IMR-90 (cell line): ENCODE measurements around the gene ADRB2. TPM values are rescaled to one million over a fixed set of nuclear protein-coding genes. Genes with fewer than 3 reads are reported as not detected.

Experiments used
- ATAC-seq: fragments of 200-7000 bp; cut with Tn5 transposase; 2 replicates; pipeline ENCODE4 v1.9.1; 2020; ENCODE audit warnings: low read depth, mild to moderate bottlenecking, moderate library complexity
- BruUV-seq: library from RNA; stranded (reverse); fragments of 400-500 nt; replicated peaks from 2 replicates; lab custom pipeline; 2021; lab: Mats Ljungman, UMichigan
- CTCF ChIA-PET: fragments of 300-600 bp; formaldehyde crosslinking; extraction: SDS; loops from one replicate; lab custom pipeline; 2021; ENCODE audit warnings: antibody characterized with exemption; lab: Yijun Ruan, JAX
- POLR2A ChIA-PET: fragments of 300-600 bp; sonication (Branson Sonifier 250); formaldehyde crosslinking; loops from one replicate; lab custom pipeline; 2022; ENCODE audit warnings: antibody characterized with exemption; ENCODE audit not compliant: unreplicated experiment; lab: Charles Lee
- DNase-seq: peaks from one replicate; pipeline ENCODE4 v3.0.0; 2013
- H2AFZ ChIP-seq: replicated peaks from 2 replicates; pipeline ENCODE3; 2013; ENCODE audit warnings: low read length, mild to moderate bottlenecking; ENCODE audit not compliant: poor library complexity
- H2AK5ac ChIP-seq: 2 replicates; pipeline ENCODE4 v1.6.1; 2013; ENCODE audit warnings: low read depth, low read length, inconsistent platforms
- H2AK9ac ChIP-seq: replicated peaks from 2 replicates; pipeline ENCODE3; 2013; ENCODE audit warnings: mild to moderate bottlenecking, low read depth, low read length, moderate library complexity; ENCODE audit not compliant: poor library complexity
- H2BK120ac ChIP-seq: 2 replicates; pipeline ENCODE4 v1.6.1; 2013; ENCODE audit warnings: low read depth, low read length, inconsistent platforms
- H2BK15ac ChIP-seq: 3 replicates; pipeline ENCODE4 v1.6.1; 2013; ENCODE audit warnings: low read depth, low read length, inconsistent platforms
- H2BK20ac ChIP-seq: 2 replicates; pipeline ENCODE4 v1.6.1; 2013; ENCODE audit warnings: low read depth, mild to moderate bottlenecking, inconsistent platforms, low read length, moderate library complexity
- H2BK5ac ChIP-seq: 2 replicates; pipeline ENCODE4 v1.6.1; 2013; ENCODE audit warnings: mild to moderate bottlenecking, low read depth, low read length, inconsistent platforms; ENCODE audit not compliant: poor library complexity, severe bottlenecking
- H3K14ac ChIP-seq: replicated peaks from 2 replicates; pipeline ENCODE4 v1.6.1; 2013; ENCODE audit warnings: low read depth, low read length, inconsistent platforms
- H3K18ac ChIP-seq: 2 replicates; pipeline ENCODE4 v1.6.1; 2013; ENCODE audit warnings: low read depth, low read length, control low read depth
- H3K23ac ChIP-seq: 2 replicates; pipeline ENCODE4 v1.6.1; 2013; ENCODE audit warnings: low read depth, low read length, inconsistent platforms
- H3K27ac ChIP-seq: 2 replicates; pipeline ENCODE4 v1.5.1; 2013; ENCODE audit warnings: mild to moderate bottlenecking, control low read depth, low read length; ENCODE audit not compliant: insufficient read depth
- H3K27me3 ChIP-seq: 2 replicates; pipeline ENCODE4 v1.6.1; 2013; ENCODE audit warnings: low read length; ENCODE audit not compliant: control insufficient read depth, insufficient read depth
- H3K36me3 ChIP-seq: 2 replicates; pipeline ENCODE4 v1.6.1; 2013; ENCODE audit warnings: low read length, mixed read lengths; ENCODE audit not compliant: control insufficient read depth, insufficient read depth
- H3K4ac ChIP-seq: 2 replicates; pipeline ENCODE4 v1.6.1; 2013; ENCODE audit warnings: low read depth, low read length, inconsistent platforms
- H3K4me1 ChIP-seq: 2 replicates; pipeline ENCODE4 v1.6.1; 2013; ENCODE audit warnings: low read length, mixed read lengths; ENCODE audit not compliant: control insufficient read depth, insufficient read depth
- H3K4me2 ChIP-seq: 2 replicates; pipeline ENCODE4 v1.6.1; 2013; ENCODE audit warnings: low read depth, mild to moderate bottlenecking, control low read depth, low read length, moderate library complexity
- H3K4me3 ChIP-seq: 2 replicates; pipeline ENCODE4 v1.5.1; 2013; ENCODE audit warnings: low read depth, mild to moderate bottlenecking, control low read depth, low read length, moderate library complexity; ENCODE audit not compliant: insufficient read depth
- H3K56ac ChIP-seq: 2 replicates; pipeline ENCODE4 v1.6.1; 2013; ENCODE audit warnings: low read length, inconsistent platforms; ENCODE audit not compliant: insufficient read depth; ENCODE audit errors: extremely low read depth
- H3K79me1 ChIP-seq, 2 experiments: 2 replicates each; pipeline ENCODE4 v1.6.1; 2013; ENCODE audit warnings: low read length in 2 of 2, inconsistent platforms in 1 of 2, low read depth in 1 of 2
- H3K9ac ChIP-seq: 2 replicates; pipeline ENCODE4 v1.6.1; 2013; ENCODE audit warnings: low read depth, low read length, control low read depth
- H3K9me1 ChIP-seq: 2 replicates; pipeline ENCODE4 v1.6.1; 2013; ENCODE audit warnings: low read length, inconsistent platforms; ENCODE audit not compliant: insufficient read depth
- H3K9me3 ChIP-seq: 2 replicates; pipeline ENCODE4 v1.6.1; 2013; ENCODE audit warnings: low read length; ENCODE audit not compliant: control insufficient read depth, insufficient read depth
- H4K20me1 ChIP-seq: 2 replicates; pipeline ENCODE4 v1.6.1; 2013; ENCODE audit warnings: low read length, inconsistent platforms; ENCODE audit not compliant: insufficient read depth
- H4K5ac ChIP-seq: 2 replicates; pipeline ENCODE4 v1.6.1; 2013; ENCODE audit warnings: mild to moderate bottlenecking, low read depth, low read length, control low read depth
- H4K8ac ChIP-seq, 2 experiments: 2 replicates each; pipeline ENCODE4 v1.6.1; 2013; ENCODE audit warnings: low read depth in 2 of 2, low read length in 2 of 2, control low read depth in 1 of 2, inconsistent platforms in 1 of 2
- H4K91ac ChIP-seq: 2 replicates; pipeline ENCODE4 v1.6.1; 2013; ENCODE audit warnings: low read depth, low read length, inconsistent platforms; ENCODE audit not compliant: insufficient read depth
- BHLHE40 ChIP-seq: fragments of 150-350 bp; IDR thresholded peaks from 2 replicates; pipeline ENCODE4 v1.6.1; 2016; ENCODE audit warnings: mild to moderate bottlenecking, low read depth, low read length
- CEBPB ChIP-seq: IDR thresholded peaks from 2 replicates; pipeline ENCODE4 v1.6.1; 2012; ENCODE audit warnings: low read depth, low read length, improper control_type of control experiment
- CHD1 ChIP-seq: IDR thresholded peaks from 2 replicates; pipeline ENCODE4 v1.6.1; 2012; ENCODE audit warnings: low read depth, low read length, improper control_type of control experiment
- CTCF ChIP-seq: conservative IDR thresholded peaks from 2 replicates; pipeline ENCODE4 v1.5.1; 2012; ENCODE audit warnings: mild to moderate bottlenecking, low read depth, low read length, improper control_type of control experiment
- ELK1 ChIP-seq: fragments of 150-350 bp; IDR thresholded peaks from 2 replicates; pipeline ENCODE4 v1.6.1; 2016; ENCODE audit warnings: low read depth, mild to moderate bottlenecking, low read length, moderate library complexity, borderline replicate concordance
- FOS ChIP-seq: fragments of 150-350 bp; IDR thresholded peaks from 2 replicates; pipeline ENCODE4 v1.6.1; 2016; ENCODE audit warnings: low read depth, low read length
- MAFK ChIP-seq: IDR thresholded peaks from 2 replicates; pipeline ENCODE4 v1.6.1; 2012; ENCODE audit warnings: low read depth, low read length, improper control_type of control experiment
- MAZ ChIP-seq: IDR thresholded peaks from 2 replicates; pipeline ENCODE4 v1.6.1; 2012; ENCODE audit warnings: low read depth, mild to moderate bottlenecking, low read length, improper control_type of control experiment, moderate library complexity, borderline replicate concordance
- MXI1 ChIP-seq: IDR thresholded peaks from 2 replicates; pipeline ENCODE4 v1.6.1; 2012; ENCODE audit warnings: low read depth, mild to moderate bottlenecking, low read length, moderate library complexity, borderline replicate concordance
- NFE2L2 ChIP-seq: fragments of 150-350 bp; IDR thresholded peaks from 2 replicates; pipeline ENCODE4 v1.6.1; 2016; ENCODE audit warnings: low read depth, mild to moderate bottlenecking, low read length
- POLR2A ChIP-seq: IDR thresholded peaks from 2 replicates; pipeline ENCODE4 v1.6.1; 2012; ENCODE audit warnings: mild to moderate bottlenecking, low read depth, low read length
- RAD21 ChIP-seq: IDR thresholded peaks from 2 replicates; pipeline ENCODE4 v1.6.1; 2012; ENCODE audit warnings: low read length, improper control_type of control experiment
- RCOR1 ChIP-seq: IDR thresholded peaks from 2 replicates; pipeline ENCODE4 v1.6.1; 2012; ENCODE audit warnings: mild to moderate bottlenecking, low read length, improper control_type of control experiment; ENCODE audit not compliant: insufficient replicate concordance
- RFX5 ChIP-seq: IDR thresholded peaks from 2 replicates; pipeline ENCODE4 v1.8.0; 2012; ENCODE audit warnings: low read depth, mild to moderate bottlenecking, low read length, moderate library complexity
- SMC3 ChIP-seq: fragments of 150-350 bp; IDR thresholded peaks from 2 replicates; pipeline ENCODE4 v1.6.1; 2016; ENCODE audit warnings: low read depth, mild to moderate bottlenecking, antibody characterized with exemption, low read length, moderate library complexity
- USF2 ChIP-seq: fragments of 150-350 bp; IDR thresholded peaks from 2 replicates; pipeline ENCODE4 v1.6.1; 2017; ENCODE audit warnings: mild to moderate bottlenecking, antibody characterized with exemption, low read length, low read depth
- WGBS, 2 experiments: methylation state at CpG; one replicate each; pipeline versions ENCODE4 v1.1.5 to v1.1.7; 2013; ENCODE audit warnings: missing lambda C conversion rate in 2 of 2; ENCODE audit not compliant: insufficient read length in 1 of 2; ENCODE audit errors: extremely low coverage in 2 of 2; 5-methylcytosine and 5-hydroxymethylcytosine counted together
- dilution Hi-C: fragments of 300-500 bp; cut with HindIII; formaldehyde crosslinking; loops from one replicate; pipeline ENCODE4 v1.14.3; 2018; ENCODE audit warnings: low sequenced_read_pairs; ENCODE audit not compliant: unreplicated experiment
- in situ Hi-C: fragments of 300-500 bp; cut with MboI; formaldehyde crosslinking; loops from 3 replicates; pipeline ENCODE4 v1.14.3; 2019; ENCODE audit warnings: low sequenced_read_pairs, inconsistent platforms, mixed read lengths
- intact Hi-C: fragments of 100-400 bp; cut with micrococcal nuclease; formaldehyde crosslinking; loops from 2 replicates; pipeline ENCODE4 v1.10.0; 2022
- polyA plus RNA-seq, 3 experiments: library from polyadenylated mRNA; depleted of rRNA; stranded (reverse); fragments of >200 nt; gene quantifications; 2 replicates each; pipeline ENCODE4 v1.2.3, GENCODE V29; 2012; ENCODE audit warnings: low replicate concordance in 1 of 3
- total RNA-seq: library from RNA; depleted of rRNA; stranded (reverse); fragments of >200 nt; gene quantifications from 2 replicates; pipeline ENCODE4 v1.2.3, GENCODE V29; 2012

The ADRB2 gene
- total and polyA plus RNA-seq, 2 of the 4 experiments (the other 2 are of a cell fraction) = 1.6 to 3.4 TPM

- Histone ChIP-seq H3K27ac (no peak overlapping the region), H2BK5ac (no peak overlapping the region), H4K5ac (no peak overlapping the region), H4K8ac (no peak overlapping the region), H3K27me3 (no peaks in the 10 kb centered on the region), H2BK20ac (no peak overlapping the region), H3K9me3 (no peaks in the 10 kb centered on the region), H3K4me3 (no peak overlapping the region), H2BK120ac (no peak overlapping the region), H2AK5ac (no peak overlapping the region), H2AFZ (no peak overlapping the region), H4K20me1 (peaks cover 6% of the 10 kb centered on the region; the same call in 1 of the 2 replicates), H3K4me2 (peak overlapping the region; percentile 89), H3K23ac (0 out of 2 replicates have a peak overlapping the region, but pooled peaks have one; percentile 32), H3K79me1 (peaks cover 24 to 55% of the 10 kb centered on the region in 2 experiments), H3K18ac (no peak overlapping the region), H3K9ac (no peak overlapping the region), H3K4ac (no peak overlapping the region), H4K91ac (no peak overlapping the region), H2BK15ac (no peak overlapping the region), H3K14ac (0 out of 2 replicates have a peak overlapping the region, but pooled peaks have one; percentile 1), H3K56ac (no peak overlapping the region), H3K9me1 (peaks cover 32% of the 10 kb centered on the region), H2AK9ac (no peak overlapping the region), H3K4me1 (peaks cover 15% of the 10 kb centered on the region), H3K36me3 (no peaks in the 10 kb centered on the region)
- BruUV-seq = no TSS peak
- in situ Hi-C loops (loop anchor here (10.0 kb wide), 1 partner anchor 165 kb away; no protein-coding TSS in a partner anchor), intact Hi-C loops (loop anchor here (5.0 kb wide), 3 partner anchors 83 to 298 kb away; no protein-coding TSS in a partner anchor), dilution Hi-C loops (no loop called here)
- DNase-seq = no peak
- ChIA-PET POLR2A (no interaction called here), CTCF (interaction anchor here (0.6 to 2.4 kb wide), 4 partner anchors 9 to 1345 kb away, joined by 3 to 10 read pairs (median 7); no protein-coding TSS in a partner anchor)
- WGBS, 2 experiments = no CpG with 5 or more reads among the region's 5 CpGs
- TF ChIP-seq RCOR1 = no peak
- no peak for TF ChIP-seq RAD21
- TF ChIP-seq BHLHE40 = no peak
- no peak for TF ChIP-seq RFX5
- TF ChIP-seq CEBPB = no peak
- no peak for TF ChIP-seq MAZ
- no peak for TF ChIP-seq SMC3
- no peak for TF ChIP-seq CHD1
- TF ChIP-seq POLR2A = no peak
- no peak for TF ChIP-seq ELK1
- no peak for TF ChIP-seq MXI1
- TF ChIP-seq USF2 = no peak
- TF ChIP-seq MAFK = no peak
- no peak for TF ChIP-seq CTCF
- TF ChIP-seq NFE2L2 = no peak
- no peak for TF ChIP-seq FOS
- ATAC-seq = no peak
Measured at GRCh38 chr5:148829734-148830133, 3.3 kb downstream of the ADRB2 start.
